Measurements from ENCODE around the gene MAGI2. TPM values are rescaled to one million over a fixed set of nuclear protein-coding genes. Genes with fewer than 3 reads are reported as not detected.
"Not testable (repeated sequence)": the region's sequence is repeated elsewhere in the genome, so short reads cannot be mapped to it uniquely, and the experiment has no call there.

MAGI2 gene
- total RNA-seq, 1 experiment from 2014 or later: 0.52 TPM

GRCh38 chr7:79046061-79046460 is 407.4 kb downstream of the MAGI2 start:
- no peaks in the 10 kb centered on the region for H3K27me3 Mint-ChIP-seq (ENCODE audit: unreplicated experiment)
- no peak overlapping the region for H3K4me3 Mint-ChIP-seq (ENCODE audit: low read depth, unreplicated experiment)
- no peaks in the 10 kb centered on the region for H3K36me3 Mint-ChIP-seq (ENCODE audit: insufficient read depth, unreplicated experiment)
- CTCF ChIA-PET: no interaction called here
- TF ChIP-seq CTCF (IDR thresholded peaks at IDR 0.05; ENCODE audit: unreplicated experiment): no peak
- intact Hi-C loops (cut with micrococcal nuclease; ENCODE audit: unreplicated experiment): no loop called here
- no TSS peak for BruUV-seq (replicated peaks)
- no peaks in the 10 kb centered on the region for H3K4me1 Mint-ChIP-seq (ENCODE audit: low read depth, unreplicated experiment)
- DNase-seq: no peak
- no peaks in the 10 kb centered on the region for H3K9me3 Mint-ChIP-seq (ENCODE audit: low read depth, unreplicated experiment)
- H3K27ac Mint-ChIP-seq (ENCODE audit: unreplicated experiment): no peak overlapping the region

GRCh38 chr7:79037001-79037400 is 416.5 kb downstream of the MAGI2 start:
- H3K36me3 Mint-ChIP-seq (ENCODE audit: insufficient read depth, unreplicated experiment): no peaks in the 10 kb centered on the region
- no peak overlapping the region for H3K27ac Mint-ChIP-seq (ENCODE audit: unreplicated experiment)
- no peak overlapping the region for H3K4me3 Mint-ChIP-seq (ENCODE audit: low read depth, unreplicated experiment)
- no peak for DNase-seq
- H3K4me1 Mint-ChIP-seq (ENCODE audit: low read depth, unreplicated experiment): no peaks in the 10 kb centered on the region
- no peaks in the 10 kb centered on the region for H3K9me3 Mint-ChIP-seq (ENCODE audit: low read depth, unreplicated experiment)
- intact Hi-C loops (cut with micrococcal nuclease; ENCODE audit: unreplicated experiment): no loop called here
- CTCF ChIA-PET: no interaction called here
- TF ChIP-seq CTCF (IDR thresholded peaks at IDR 0.05; ENCODE audit: unreplicated experiment): no peak
- no peaks in the 10 kb centered on the region for H3K27me3 Mint-ChIP-seq (ENCODE audit: unreplicated experiment)
- no TSS peak for BruUV-seq (replicated peaks)

- H3K4me3 Mint-ChIP-seq (ENCODE audit: low read depth, unreplicated experiment): no peak overlapping the region
- intact Hi-C loops (cut with micrococcal nuclease; ENCODE audit: unreplicated experiment): no loop called here
- no peaks in the 10 kb centered on the region for H3K36me3 Mint-ChIP-seq (ENCODE audit: insufficient read depth, unreplicated experiment)
- H3K9me3 Mint-ChIP-seq (ENCODE audit: low read depth, unreplicated experiment): no peaks in the 10 kb centered on the region
- DNase-seq: no peak
- H3K27me3 Mint-ChIP-seq (ENCODE audit: unreplicated experiment): no peaks in the 10 kb centered on the region
- CTCF ChIA-PET: no interaction called here
- no TSS peak for BruUV-seq (replicated peaks)
- no peak for TF ChIP-seq CTCF (IDR thresholded peaks at IDR 0.05; ENCODE audit: unreplicated experiment)
- no peaks in the 10 kb centered on the region for H3K4me1 Mint-ChIP-seq (ENCODE audit: low read depth, unreplicated experiment)
- H3K27ac Mint-ChIP-seq (ENCODE audit: unreplicated experiment): no peak overlapping the region
Observed at GRCh38 chr7:79036356-79036755, 417.1 kb downstream of the MAGI2 start.

- Mint-ChIP-seq H3K36me3 (ENCODE audit: insufficient read depth, unreplicated experiment) (no peaks in the 10 kb centered on the region), H3K9me3 (ENCODE audit: low read depth, unreplicated experiment) (no peaks in the 10 kb centered on the region), H3K27me3 (ENCODE audit: unreplicated experiment) (no peaks in the 10 kb centered on the region), H3K4me3 (ENCODE audit: low read depth, unreplicated experiment) (no peak overlapping the region), H3K27ac (ENCODE audit: unreplicated experiment) (no peak overlapping the region), H3K4me1 (ENCODE audit: low read depth, unreplicated experiment) (no peaks in the 10 kb centered on the region)
- CTCF ChIA-PET: no interaction called here
- intact Hi-C loops (cut with micrococcal nuclease; ENCODE audit: unreplicated experiment): no loop called here
- DNase-seq: no peak
- no peak for TF ChIP-seq CTCF (IDR thresholded peaks at IDR 0.05; ENCODE audit: unreplicated experiment)
- BruUV-seq (replicated peaks): no TSS peak
Observed at GRCh38 chr7:79035858-79036257, 417.6 kb downstream of the MAGI2 start.

GRCh38 chr7:79034730-79035129 is 418.7 kb downstream of the MAGI2 start:
- Mint-ChIP-seq H3K36me3 (ENCODE audit: insufficient read depth, unreplicated experiment) (no peaks in the 10 kb centered on the region), H3K4me3 (ENCODE audit: low read depth, unreplicated experiment) (no peak overlapping the region), H3K27me3 (ENCODE audit: unreplicated experiment) (no peaks in the 10 kb centered on the region), H3K27ac (ENCODE audit: unreplicated experiment) (no peak overlapping the region), H3K9me3 (ENCODE audit: low read depth, unreplicated experiment) (no peaks in the 10 kb centered on the region), H3K4me1 (ENCODE audit: low read depth, unreplicated experiment) (no peaks in the 10 kb centered on the region)
- BruUV-seq (replicated peaks): no TSS peak
- CTCF ChIA-PET: no interaction called here
- intact Hi-C loops (cut with micrococcal nuclease; ENCODE audit: unreplicated experiment): no loop called here
- no peak for TF ChIP-seq CTCF (IDR thresholded peaks at IDR 0.05; ENCODE audit: unreplicated experiment)
- DNase-seq: no peak

- CTCF ChIA-PET; DNase-seq; H3K27ac Mint-ChIP-seq (ENCODE audit: unreplicated experiment); BruUV-seq (replicated peaks); intact Hi-C loops (cut with micrococcal nuclease; ENCODE audit: unreplicated experiment); H3K4me1 Mint-ChIP-seq (ENCODE audit: low read depth, unreplicated experiment); H3K36me3 Mint-ChIP-seq (ENCODE audit: insufficient read depth, unreplicated experiment); H3K4me3 Mint-ChIP-seq (ENCODE audit: low read depth, unreplicated experiment); H3K27me3 Mint-ChIP-seq (ENCODE audit: unreplicated experiment): not testable (repeated sequence)
- peaks cover 14% of the 10 kb centered on the region for H3K9me3 Mint-ChIP-seq (ENCODE audit: low read depth, unreplicated experiment)
Observed at GRCh38 chr7:79019711-79020110, 433.8 kb downstream of the MAGI2 start.
